Gastrocnemius medialis (tissue), 4 donors: ENCODE results near the gene NFATC4. TPM values are rescaled to one million over a fixed set of nuclear protein-coding genes. Genes with fewer than 3 reads are reported as not detected.

ENCODE experiments used
- ATAC-seq, 2 donors: fragments of 150-250 bp; one replicate each; pipeline ENCODE4 v1.9.1; 2016
- DNase-seq, 2 donors: peaks; one replicate each; pipeline ENCODE4 v3.0.0-alpha.2; 2019
- H3K27ac ChIP-seq, 4 donors: fragments of 200-600 bp; sonication (generic); 1 replicate in 1 of 4; 2 replicates in 3 of 4; pipeline ENCODE4 v1.5.1; 2016 to 2018; ENCODE audit warnings: mild to moderate bottlenecking in 2 of 4, moderate library complexity in 1 of 4
- H3K27me3 ChIP-seq, 3 donors: fragments of 200-600 bp; sonication (generic) in 2 of 3; 1 replicate in 1 of 3; 2 replicates in 2 of 3; pipeline versions ENCODE4 v1.5.1 to v1.6.0; 2016 to 2019; ENCODE audit warnings: mild to moderate bottlenecking in 1 of 3, moderate library complexity in 1 of 3
- H3K36me3 ChIP-seq, 2 donors: fragments of 200-600 bp; sonication (generic) in 1 of 2; one replicate each; pipeline ENCODE4 v1.5.1; 2017 to 2018
- H3K4me1 ChIP-seq, 2 donors: fragments of 200-600 bp; sonication (generic) in 1 of 2; one replicate each; pipeline ENCODE4 v1.5.1; 2016 to 2017; ENCODE audit warnings: mild to moderate bottlenecking in 2 of 2
- H3K4me3 ChIP-seq, 4 donors: fragments of 200-600 bp; sonication (generic) in 3 of 4; 1 replicate in 1 of 4; 2 replicates in 3 of 4; pipeline ENCODE4 v1.5.1; 2016 to 2019; ENCODE audit warnings: mild to moderate bottlenecking in 2 of 4
- H3K9me3 ChIP-seq, 3 donors: fragments of 200-600 bp; sonication (generic) in 2 of 3; 1 replicate in 1 of 3; 2 replicates in 2 of 3; pipeline ENCODE4 v1.5.1; 2016 to 2019
- POLR2A ChIP-seq, 2 donors: fragments of 450-650 bp; IDR thresholded peaks; one replicate each; pipeline ENCODE4 v1.6.1; 2017; ENCODE audit warnings: antibody characterized with exemption in 2 of 2, mild to moderate bottlenecking in 2 of 2, moderate library complexity in 2 of 2
- in situ Hi-C, 4 donors: fragments of 200-750 bp; cut with MboI; loops; one replicate each; pipeline versions ENCODE4 v1.15.0 to v1.8.0; 2017; ENCODE audit warnings: low sequenced_read_pairs in 4 of 4
- intact Hi-C: fragments of 100-400 bp; cut with DNase I; formaldehyde crosslinking; loops from one replicate; pipeline ENCODE4 v1.15.1; 2023; ENCODE audit warnings: low total_unique reads
- total RNA-seq, 4 donors: library from RNA; depleted of rRNA; stranded (reverse); fragments of >200 nt; gene quantifications; one replicate each; pipeline versions ENCODE4 v1.1.0 to v1.2.3, GENCODE V29; 2016
- TF ChIP-seq, protein P1 (sequence below), 5 experiments: fragments of 450-650 bp in 3 of 5; fragments of 200-600 bp in 2 of 5; sonication (generic) in 2 of 5; IDR thresholded peaks in 4 of 5; conservative IDR thresholded peaks in 1 of 5; 1 replicate in 4 of 5; 2 replicates in 1 of 5; pipeline ENCODE4 v1.5.1; 2016 to 2019; ENCODE audit warnings: antibody characterized with exemption in 5 of 5, mild to moderate bottlenecking in 3 of 5, moderate library complexity in 3 of 5

The NFATC4 gene
- total RNA-seq, 4 donors from 2014 or later, result 4.6 to 13.2 (median 7.5) TPM

DNA sequence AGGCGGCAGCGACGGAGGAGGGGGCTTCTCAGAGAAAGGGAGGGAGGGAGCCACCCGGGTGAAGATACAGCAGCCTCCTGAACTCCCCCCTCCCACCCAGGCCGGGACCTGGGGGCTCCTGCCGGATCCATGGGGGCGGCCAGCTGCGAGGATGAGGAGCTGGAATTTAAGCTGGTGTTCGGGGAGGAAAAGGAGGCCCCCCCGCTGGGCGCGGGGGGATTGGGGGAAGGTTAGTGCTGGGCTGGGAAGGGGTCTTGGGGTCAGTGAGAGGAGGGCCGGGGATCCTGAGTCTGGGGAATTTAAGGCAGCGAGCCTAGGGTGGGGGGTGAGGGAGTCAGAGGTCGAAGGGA is 203 bp downstream of the NFATC4 start:
- H3K36me3 ChIP-seq, result no peaks in the 10 kb centered on the region
- no peak for DNase-seq
- in situ Hi-C loops (loop anchor here in 1 of 4 donors (5.0 kb wide), 1 partner anchor 64 kb away; no protein-coding TSS in a partner anchor), intact Hi-C loops (loop anchor here (5.0 kb wide), 1 partner anchor 34 kb away; no protein-coding TSS in a partner anchor)
- H3K4me1 ChIP-seq, result peaks cover 10 to 15% of the 10 kb centered on the region in 2 donors
- H3K9me3 ChIP-seq, result no peaks in the 10 kb centered on the region
- H3K4me3 ChIP-seq, result peak overlapping the region; percentile 44 to 62 (median 55)
- peaks cover 38 to 46% (median 43%) of the 10 kb centered on the region in 3 donors for H3K27me3 ChIP-seq
- peak overlapping the region; percentile 74 to 85 (median 80) for H3K27ac ChIP-seq
- ATAC-seq, result no peak
- TF ChIP-seq, protein P1, sequence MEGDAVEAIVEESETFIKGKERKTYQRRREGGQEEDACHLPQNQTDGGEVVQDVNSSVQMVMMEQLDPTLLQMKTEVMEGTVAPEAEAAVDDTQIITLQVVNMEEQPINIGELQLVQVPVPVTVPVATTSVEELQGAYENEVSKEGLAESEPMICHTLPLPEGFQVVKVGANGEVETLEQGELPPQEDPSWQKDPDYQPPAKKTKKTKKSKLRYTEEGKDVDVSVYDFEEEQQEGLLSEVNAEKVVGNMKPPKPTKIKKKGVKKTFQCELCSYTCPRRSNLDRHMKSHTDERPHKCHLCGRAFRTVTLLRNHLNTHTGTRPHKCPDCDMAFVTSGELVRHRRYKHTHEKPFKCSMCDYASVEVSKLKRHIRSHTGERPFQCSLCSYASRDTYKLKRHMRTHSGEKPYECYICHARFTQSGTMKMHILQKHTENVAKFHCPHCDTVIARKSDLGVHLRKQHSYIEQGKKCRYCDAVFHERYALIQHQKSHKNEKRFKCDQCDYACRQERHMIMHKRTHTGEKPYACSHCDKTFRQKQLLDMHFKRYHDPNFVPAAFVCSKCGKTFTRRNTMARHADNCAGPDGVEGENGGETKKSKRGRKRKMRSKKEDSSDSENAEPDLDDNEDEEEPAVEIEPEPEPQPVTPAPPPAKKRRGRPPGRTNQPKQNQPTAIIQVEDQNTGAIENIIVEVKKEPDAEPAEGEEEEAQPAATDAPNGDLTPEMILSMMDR (IDR thresholded peaks at IDR 0.05 in 4 of 5, conservative IDR thresholded peaks at IDR 0.05 in 1 of 5), result no peak
- no peak for TF ChIP-seq POLR2A (IDR thresholded peaks at IDR 0.05)

DNA sequence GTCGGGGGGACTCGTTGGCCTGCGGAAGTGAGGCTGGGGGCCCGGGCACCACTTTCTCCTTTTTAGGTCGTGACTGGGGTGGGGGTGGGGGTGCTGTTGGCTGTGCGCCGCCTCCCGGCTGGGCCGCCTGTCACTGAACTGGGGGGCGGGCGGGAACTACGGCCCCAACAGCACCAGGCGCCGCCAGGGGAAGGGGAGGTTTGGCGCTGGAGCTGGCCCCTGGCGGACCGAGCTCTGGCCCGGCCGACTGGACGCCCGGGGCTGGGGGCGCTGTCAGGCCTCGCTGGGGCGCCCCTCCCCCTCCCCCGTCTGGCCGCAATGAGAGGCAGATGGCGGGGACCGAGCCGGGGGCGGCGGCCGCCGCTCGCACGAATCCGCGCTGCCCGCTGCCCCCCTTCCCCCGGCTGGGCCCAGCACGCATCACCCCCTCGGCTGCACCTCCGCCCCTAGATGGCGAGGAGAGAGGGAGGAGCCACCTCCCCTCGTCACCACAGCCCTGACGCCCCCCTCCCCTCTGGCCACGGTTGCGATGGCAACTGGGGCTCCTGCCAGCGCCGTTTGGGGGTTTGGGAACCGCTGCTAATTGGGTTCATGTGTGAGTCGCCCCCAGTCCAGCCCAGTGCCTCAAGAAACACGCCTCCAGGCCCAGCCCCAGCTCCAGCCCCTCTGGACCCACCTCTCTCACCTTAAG is 723 bp downstream of the NFATC4 start:
- Histone ChIP-seq H3K9me3 (no peaks in the 10 kb centered on the region), H3K36me3 (no peaks in the 10 kb centered on the region), H3K27me3 (peaks cover 38 to 46% (median 43%) of the 10 kb centered on the region in 3 donors), H3K4me1 (peaks cover 10 to 15% of the 10 kb centered on the region in 2 donors), H3K27ac (peak overlapping the region; percentile 74 to 85 (median 80)), H3K4me3 (peak overlapping the region; percentile 44 to 62 (median 55))
- DNase-seq, result peak in 1 of 2 donors; percentile 19
- intact Hi-C loops, result loop anchor here (5.0 kb wide), 1 partner anchor 34 kb away; no protein-coding TSS in a partner anchor
- no peak for ATAC-seq
- TF ChIP-seq, protein P1 (IDR thresholded peaks at IDR 0.05 in 4 of 5, conservative IDR thresholded peaks at IDR 0.05 in 1 of 5), result no peak
- TF ChIP-seq POLR2A (IDR thresholded peaks at IDR 0.05), result peak in 1 of 2 donors; percentile 15
- in situ Hi-C loops, result loop anchor here in 1 of 4 donors (5.0 kb wide), 1 partner anchor 64 kb away; no protein-coding TSS in a partner anchor

DNA sequence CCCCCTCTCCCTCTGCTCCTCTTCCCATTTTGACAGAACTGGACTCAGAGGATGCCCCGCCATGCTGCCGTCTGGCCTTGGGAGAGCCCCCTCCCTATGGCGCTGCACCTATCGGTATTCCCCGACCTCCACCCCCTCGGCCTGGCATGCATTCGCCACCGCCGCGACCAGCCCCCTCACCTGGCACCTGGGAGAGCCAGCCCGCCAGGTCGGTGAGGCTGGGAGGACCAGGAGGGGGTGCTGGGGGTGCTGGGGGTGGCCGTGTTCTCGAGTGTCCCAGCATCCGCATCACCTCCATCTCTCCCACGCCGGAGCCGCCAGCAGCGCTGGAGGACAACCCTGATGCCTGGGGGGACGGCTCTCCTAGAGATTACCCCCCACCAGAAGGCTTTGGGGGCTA is 1.5 kb downstream of the NFATC4 start:
- in situ Hi-C loops, result loop anchor here in 1 of 4 donors (5.0 kb wide), 1 partner anchor 63 kb away; no protein-coding TSS in a partner anchor
- Histone ChIP-seq H3K36me3 (no peaks in the 10 kb centered on the region), H3K4me1 (peaks cover 10 to 15% of the 10 kb centered on the region in 2 donors), H3K27me3 (peaks cover 38 to 46% (median 43%) of the 10 kb centered on the region in 3 donors), H3K4me3 (peak overlapping the region in 3 of 4 donors; percentile 53 to 62 (median 57)), H3K9me3 (no peaks in the 10 kb centered on the region), H3K27ac (peak overlapping the region; percentile 74 to 85 (median 80))
- ATAC-seq (no peak), DNase-seq (no peak)
- no peak for TF ChIP-seq POLR2A (IDR thresholded peaks at IDR 0.05)
- TF ChIP-seq, protein P1 (IDR thresholded peaks at IDR 0.05 in 4 of 5, conservative IDR thresholded peaks at IDR 0.05 in 1 of 5), result no peak
- intact Hi-C loops, result loop anchor here (5.0 kb wide), 1 partner anchor 33 kb away; no protein-coding TSS in a partner anchor

DNA sequence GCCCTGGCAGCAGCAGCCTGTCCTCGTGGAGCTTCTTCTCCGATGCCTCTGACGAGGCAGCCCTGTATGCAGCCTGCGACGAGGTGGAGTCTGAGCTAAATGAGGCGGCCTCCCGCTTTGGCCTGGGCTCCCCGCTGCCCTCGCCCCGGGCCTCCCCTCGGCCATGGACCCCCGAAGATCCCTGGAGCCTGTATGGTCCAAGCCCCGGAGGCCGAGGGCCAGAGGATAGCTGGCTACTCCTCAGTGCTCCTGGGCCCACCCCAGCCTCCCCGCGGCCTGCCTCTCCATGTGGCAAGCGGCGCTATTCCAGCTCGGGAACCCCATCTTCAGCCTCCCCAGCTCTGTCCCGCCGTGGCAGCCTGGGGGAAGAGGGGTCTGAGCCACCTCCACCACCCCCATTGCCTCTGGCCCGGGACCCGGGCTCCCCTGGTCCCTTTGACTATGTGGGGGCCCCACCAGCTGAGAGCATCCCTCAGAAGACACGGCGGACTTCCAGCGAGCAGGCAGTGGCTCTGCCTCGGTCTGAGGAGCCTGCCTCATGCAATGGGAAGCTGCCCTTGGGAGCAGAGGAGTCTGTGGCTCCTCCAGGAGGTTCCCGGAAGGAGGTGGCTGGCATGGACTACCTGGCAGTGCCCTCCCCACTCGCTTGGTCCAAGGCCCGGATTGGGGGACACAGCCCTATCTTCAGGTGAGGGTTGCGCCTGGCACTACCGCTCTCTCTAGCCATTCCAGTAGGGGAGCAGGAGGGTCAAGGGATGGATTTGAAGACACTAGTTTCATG is 2.1 kb downstream of the NFATC4 start:
- H3K4me3 ChIP-seq, result no peak overlapping the region
- H3K4me1 ChIP-seq, result peaks cover 7 to 14% of the 10 kb centered on the region in 2 donors
- intact Hi-C loops, result loop anchor here (5.0 kb wide), 1 partner anchor 32 kb away; no protein-coding TSS in a partner anchor

More for the DNA sequence above, 2.1 kb downstream of the NFATC4 start:
- H3K27me3 ChIP-seq, result peaks cover 34 to 43% (median 39%) of the 10 kb centered on the region in 3 donors
- DNase-seq (no peak), ATAC-seq (no peak)
- H3K36me3 ChIP-seq, result no peaks in the 10 kb centered on the region
- in situ Hi-C loops, result loop anchor here in 1 of 4 donors (5.0 kb wide), 1 partner anchor 62 kb away; no protein-coding TSS in a partner anchor
- H3K9me3 ChIP-seq, result no peaks in the 10 kb centered on the region
- no peak for TF ChIP-seq POLR2A (IDR thresholded peaks at IDR 0.05)
- TF ChIP-seq, protein P1 (IDR thresholded peaks at IDR 0.05 in 4 of 5, conservative IDR thresholded peaks at IDR 0.05 in 1 of 5), result no peak
- no peak overlapping the region for H3K27ac ChIP-seq
